GM23338 (cell line): ENCODE measurements around the gene GAPDHS. TPM values are rescaled to one million over a fixed set of nuclear protein-coding genes. Genes with fewer than 3 reads are reported as not detected.

Source experiments
- ATAC-seq: fragments of 200-7000 bp; cut with Tn5 transposase; 3 replicates; pipeline ENCODE4 v1.9.1; 2020
- DNase-seq: peaks from one replicate; pipeline ENCODE4 v3.0.0-alpha.2; 2015; ENCODE audit warnings: low spot score
- H2AFZ ChIP-seq: fragments of 200-600 bp; sonication (generic); 2 replicates; pipeline ENCODE4 v1.8.0; 2016; ENCODE audit warnings: antibody characterized with exemption, mild to moderate bottlenecking, moderate library complexity
- H3F3A ChIP-seq: fragments of 200-600 bp; sonication (generic); replicated peaks from 2 replicates; pipeline ENCODE4 v1.8.0; 2017; ENCODE audit warnings: antibody characterized with exemption, mixed run types, low read depth
- H3K27ac ChIP-seq: fragments of 200-600 bp; sonication (generic); 2 replicates; pipeline ENCODE4 v1.6.1; 2016; ENCODE audit warnings: low read depth
- H3K27me3 ChIP-seq: fragments of 200-600 bp; sonication (generic); 2 replicates; pipeline ENCODE4 v1.8.0; 2016; ENCODE audit warnings: mild to moderate bottlenecking, mixed run types, moderate library complexity; ENCODE audit not compliant: insufficient read depth
- H3K36me3 ChIP-seq: fragments of 200-600 bp; sonication (generic); 2 replicates; pipeline ENCODE4 v1.8.0; 2016; ENCODE audit warnings: mild to moderate bottlenecking; ENCODE audit not compliant: insufficient read depth
- H3K4me1 ChIP-seq: fragments of 200-600 bp; sonication (generic); 2 replicates; pipeline ENCODE4 v1.8.0; 2016; ENCODE audit warnings: mild to moderate bottlenecking, moderate library complexity; ENCODE audit not compliant: insufficient read depth
- H3K4me2 ChIP-seq: fragments of 200-600 bp; sonication (generic); 2 replicates; pipeline ENCODE4 v1.7.1; 2017; ENCODE audit warnings: mixed run types
- H3K4me3 ChIP-seq: fragments of 200-600 bp; sonication (generic); 2 replicates; pipeline ENCODE4 v1.6.1; 2016; ENCODE audit warnings: mixed run types
- H3K79me2 ChIP-seq: fragments of 200-600 bp; sonication (generic); replicated peaks from 2 replicates; pipeline ENCODE4 v1.8.0; 2017; ENCODE audit warnings: mild to moderate bottlenecking; ENCODE audit not compliant: insufficient read depth
- H3K9me2 ChIP-seq: fragments of 200-600 bp; sonication (generic); 2 replicates; pipeline ENCODE4 v1.8.0; 2017; ENCODE audit not compliant: insufficient read depth
- H4K20me1 ChIP-seq: fragments of 200-600 bp; sonication (generic); replicated peaks from 2 replicates; pipeline ENCODE4 v1.8.0; 2017; ENCODE audit warnings: mild to moderate bottlenecking; ENCODE audit not compliant: insufficient read depth
- H3K27ac Mint-ChIP-seq: 2 replicates; pipeline ENCODE4 v1.8.0; 2020; ENCODE audit warnings: inconsistent platforms, mild to moderate bottlenecking, moderate library complexity, mixed read lengths
- H3K27me3 Mint-ChIP-seq: 3 replicates; pipeline ENCODE4 v1.8.0; 2022; ENCODE audit warnings: low read depth, mild to moderate bottlenecking, moderate library complexity, mixed read lengths, inconsistent platforms; ENCODE audit not compliant: insufficient read depth, poor library complexity
- H3K36me3 Mint-ChIP-seq: 3 replicates; pipeline ENCODE4 v1.8.0; 2021; ENCODE audit warnings: low read depth, mild to moderate bottlenecking, inconsistent platforms, moderate library complexity, mixed read lengths
- H3K4me1 Mint-ChIP-seq: 3 replicates; pipeline ENCODE4 v1.8.0; 2020; ENCODE audit warnings: mild to moderate bottlenecking, inconsistent platforms, mixed read lengths
- H3K4me3 Mint-ChIP-seq: 3 replicates; pipeline ENCODE4 v1.8.0; 2021; ENCODE audit warnings: moderate library complexity, mild to moderate bottlenecking, inconsistent platforms, mixed read lengths
- H3K9me3 Mint-ChIP-seq: 3 replicates; pipeline ENCODE4 v1.8.0; 2020; ENCODE audit warnings: moderate library complexity, mild to moderate bottlenecking, inconsistent platforms, mixed read lengths
- CREB1 ChIP-seq: fragments of 250-450 bp; sonication (Bioruptor Pico); IDR thresholded peaks from 2 replicates; pipeline ENCODE4 v1.5.0; 2020; ENCODE audit warnings: low read depth, mild to moderate bottlenecking, moderate library complexity
- CTCF ChIP-seq, 2 experiments: fragments of 200-600 bp in 1 of 2; sonication (generic) in 1 of 2; conservative IDR thresholded peaks; 2 replicates each; pipeline versions ENCODE4 v1.5.1 to v1.6.1; 2016 to 2017; ENCODE audit warnings: antibody characterized with exemption in 2 of 2, low read depth in 2 of 2, mild to moderate bottlenecking in 2 of 2, moderate library complexity in 1 of 2
- ETS1 ChIP-seq: IDR thresholded peaks from 2 replicates; pipeline ENCODE4 v1.6.1; 2016; ENCODE audit warnings: antibody characterized with exemption
- EZH2 ChIP-seq: fragments of 200-600 bp; sonication (generic); IDR thresholded peaks from one replicate; pipeline ENCODE4 v1.8.0; 2017; ENCODE audit warnings: antibody characterized with exemption, mild to moderate bottlenecking, low read depth; ENCODE audit not compliant: unreplicated experiment
- EZH2phosphoT487 ChIP-seq: fragments of 200-600 bp; sonication (generic); IDR thresholded peaks from one replicate; pipeline ENCODE4 v1.8.1; 2018; ENCODE audit warnings: antibody characterized with exemption; ENCODE audit not compliant: unreplicated experiment
- JUNB ChIP-seq: IDR thresholded peaks from one replicate; pipeline ENCODE4 v1.6.1; 2016; ENCODE audit warnings: antibody characterized with exemption; ENCODE audit not compliant: unreplicated experiment
- NANOG ChIP-seq: IDR thresholded peaks from 2 replicates; pipeline ENCODE4 v1.6.1; 2016; ENCODE audit warnings: antibody characterized with exemption, borderline replicate concordance
- POLR2AphosphoS5 ChIP-seq: IDR thresholded peaks from 2 replicates; pipeline ENCODE4 v1.6.1; 2016; ENCODE audit warnings: antibody characterized with exemption, low read depth
- REST ChIP-seq: IDR thresholded peaks from one replicate; pipeline ENCODE4 v1.6.1; 2018; ENCODE audit warnings: antibody characterized with exemption; ENCODE audit not compliant: unreplicated experiment
- STAT1 ChIP-seq: IDR thresholded peaks from one replicate; pipeline ENCODE4 v1.6.1; 2016; ENCODE audit warnings: antibody characterized with exemption; ENCODE audit not compliant: unreplicated experiment
- ZNF114 ChIP-seq: fragments of 250-450 bp; sonication (Bioruptor Pico); IDR thresholded peaks from 2 replicates; pipeline ENCODE4 v1.5.0; 2020; ENCODE audit warnings: mild to moderate bottlenecking, moderate library complexity
- ZNF331 ChIP-seq: fragments of 250-450 bp; sonication (Bioruptor Pico); IDR thresholded peaks from 2 replicates; pipeline ENCODE4 v1.5.0; 2020; ENCODE audit warnings: low read depth, mild to moderate bottlenecking, moderate library complexity
- ZNF462 ChIP-seq: fragments of 250-450 bp; sonication (Bioruptor Pico); IDR thresholded peaks from 2 replicates; pipeline ENCODE4 v1.5.0; 2020; ENCODE audit warnings: mild to moderate bottlenecking, moderate library complexity
- polyA plus RNA-seq: library from polyadenylated mRNA; unstranded; fragments of >200 nt; fragmentation: Nextera tagmentation; extraction: Ambion mirVana; gene quantifications from 2 replicates; pipeline ENCODE4 v1.2.1, GENCODE V29; 2016
- total RNA-seq: library from RNA; depleted of rRNA; stranded (reverse); fragments of >200 nt; shearing (Covaris generic); gene quantifications from 2 replicates; pipeline ENCODE4 v1.2.3, GENCODE V29; 2014

GAPDHS gene
- total and polyA plus RNA-seq, 2 experiments from 2014 or later = not detected

- no peak for DNase-seq
- no peaks in the 10 kb centered on the region; the same call in 1 of the 2 replicates for H4K20me1 ChIP-seq
- H3K9me3 Mint-ChIP-seq = no peaks in the 10 kb centered on the region
- no peak overlapping the region for H3K4me2 ChIP-seq
- H3K27ac ChIP-seq = no peak overlapping the region
- peaks cover 6% of the 10 kb centered on the region for H3K27me3 Mint-ChIP-seq
- peaks cover 13% of the 10 kb centered on the region for H3K79me2 ChIP-seq
- peaks cover 43% of the 10 kb centered on the region for H3K36me3 Mint-ChIP-seq
- peaks cover 32% of the 10 kb centered on the region; the same call in 2 of the 3 replicates for H3K4me1 Mint-ChIP-seq
- H3K4me3 ChIP-seq = no peak overlapping the region
- no peak overlapping the region for H2AFZ ChIP-seq
- TF ChIP-seq REST (no peak), CTCF (conservative IDR thresholded peaks at IDR 0.05; ENCODE audit: low read depth in 2 of 2) (no peak), NANOG (no peak), ETS1 (no peak), CREB1 (CRISPR knock-in tag) (no peak), EZH2phosphoT487 (no peak), EZH2 (no peak), STAT1 (no peak), ZNF114 (CRISPR knock-in tag) (no peak), ZNF331 (CRISPR knock-in tag) (no peak), JUNB (no peak), POLR2AphosphoS5 (no peak), ZNF462 (CRISPR knock-in tag) (no peak)
- H3K4me3 Mint-ChIP-seq = no peak overlapping the region
- no peaks in the 10 kb centered on the region for H3K27me3 ChIP-seq
- H3F3A ChIP-seq = 0 out of 2 replicates have a peak, but pooled peaks cover 7% of the 10 kb centered on the region
- no peak overlapping the region for H3K27ac Mint-ChIP-seq
- peaks cover 16% of the 10 kb centered on the region for H3K4me1 ChIP-seq
- no peaks in the 10 kb centered on the region for H3K9me2 ChIP-seq
- peaks cover 7% of the 10 kb centered on the region; the same call in 1 of the 2 replicates for H3K36me3 ChIP-seq
- ATAC-seq = no peak
Observed at GRCh38 chr19:35540356-35540927, 7.2 kb downstream of the GAPDHS start.
